Keratinocyte (primary cell): ENCODE results near the gene ACAD11.
"Not testable (repeated sequence)": the region's sequence is repeated elsewhere in the genome, so short reads cannot be mapped to it uniquely, and the experiment has no call there.

Experiments used
- EZH2 ChIP-seq: IDR thresholded peaks from one replicate; pipeline ENCODE4 v1.6.1; 2012; ENCODE audit warnings: inconsistent platforms, mild to moderate bottlenecking, low read length, moderate library complexity
- TF ChIP-seq, protein P1 (sequence below), 3 experiments: IDR thresholded peaks in 1 of 3; conservative IDR thresholded peaks in 1 of 3; optimal IDR thresholded peaks in 1 of 3; 2 replicates in 2 of 3; 3 replicates in 1 of 3; pipeline versions ENCODE3 to v1.5.1; 2011; ENCODE audit warnings: low read length in 3 of 3, mild to moderate bottlenecking in 3 of 3, moderate library complexity in 2 of 3, control low read depth in 1 of 3, inconsistent platforms in 1 of 3; ENCODE audit not compliant: insufficient read depth in 2 of 3; ENCODE audit errors: extremely low read depth in 1 of 3

DNA sequence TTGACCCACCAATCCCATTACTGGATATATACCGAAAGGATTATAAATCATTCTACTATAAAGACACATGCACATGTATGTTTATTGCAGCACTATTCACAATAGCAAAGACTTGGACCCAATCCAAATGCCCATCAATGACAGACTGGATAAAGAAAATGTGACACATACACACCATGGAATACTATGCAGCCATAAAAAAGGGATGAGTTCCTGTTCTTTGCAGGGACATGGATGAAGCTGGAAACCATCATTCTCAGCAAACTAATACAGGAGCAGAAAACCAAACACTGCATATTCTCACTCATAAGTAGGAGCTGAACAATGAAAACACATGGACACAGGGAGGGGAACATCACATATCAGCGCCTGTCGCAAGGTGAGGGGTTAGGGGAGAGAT is 44.3 kb downstream of the ACAD11 start:
- TF ChIP-seq, protein P1, sequence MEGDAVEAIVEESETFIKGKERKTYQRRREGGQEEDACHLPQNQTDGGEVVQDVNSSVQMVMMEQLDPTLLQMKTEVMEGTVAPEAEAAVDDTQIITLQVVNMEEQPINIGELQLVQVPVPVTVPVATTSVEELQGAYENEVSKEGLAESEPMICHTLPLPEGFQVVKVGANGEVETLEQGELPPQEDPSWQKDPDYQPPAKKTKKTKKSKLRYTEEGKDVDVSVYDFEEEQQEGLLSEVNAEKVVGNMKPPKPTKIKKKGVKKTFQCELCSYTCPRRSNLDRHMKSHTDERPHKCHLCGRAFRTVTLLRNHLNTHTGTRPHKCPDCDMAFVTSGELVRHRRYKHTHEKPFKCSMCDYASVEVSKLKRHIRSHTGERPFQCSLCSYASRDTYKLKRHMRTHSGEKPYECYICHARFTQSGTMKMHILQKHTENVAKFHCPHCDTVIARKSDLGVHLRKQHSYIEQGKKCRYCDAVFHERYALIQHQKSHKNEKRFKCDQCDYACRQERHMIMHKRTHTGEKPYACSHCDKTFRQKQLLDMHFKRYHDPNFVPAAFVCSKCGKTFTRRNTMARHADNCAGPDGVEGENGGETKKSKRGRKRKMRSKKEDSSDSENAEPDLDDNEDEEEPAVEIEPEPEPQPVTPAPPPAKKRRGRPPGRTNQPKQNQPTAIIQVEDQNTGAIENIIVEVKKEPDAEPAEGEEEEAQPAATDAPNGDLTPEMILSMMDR (optimal IDR thresholded peaks at IDR 0.05 in 1 of 3, IDR thresholded peaks at IDR 0.05 in 1 of 3, conservative IDR thresholded peaks at IDR 0.05 in 1 of 3; ENCODE audit: extremely low read depth in 1 of 3, insufficient read depth in 2 of 3, low read length in 3 of 3): not testable (repeated sequence)
- TF ChIP-seq EZH2: not testable (repeated sequence)
